ENCODE results near the gene ZNF3. TPM values are rescaled to one million over a fixed set of nuclear protein-coding genes. Genes with fewer than 3 reads are reported as not detected.

The ZNF3 gene
- total RNA-seq, 6 donors from 2014 or later: 18.4 to 50.3 (median 22.8) TPM

DNA sequence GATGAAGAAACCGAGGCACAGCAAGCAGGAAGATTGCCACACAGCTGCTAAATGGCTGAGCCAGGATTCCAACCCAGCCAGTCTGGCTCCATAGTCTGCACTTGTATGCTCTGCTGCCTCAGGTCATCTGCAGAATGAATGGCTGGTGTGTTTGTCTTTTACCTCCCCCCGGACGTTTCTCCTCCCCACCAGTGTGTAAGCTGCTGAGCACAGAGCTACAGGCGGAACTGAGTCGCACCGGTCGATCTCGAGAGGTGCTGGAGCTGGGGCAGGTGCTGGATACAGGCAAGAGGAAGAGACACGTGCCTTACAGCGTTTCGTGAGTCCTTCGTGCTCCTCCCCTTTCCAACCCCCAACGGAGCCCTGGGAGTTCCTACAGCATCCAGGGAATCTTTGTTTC, 40.5 kb upstream of the ZNF3 start:
- H3K27ac ChIP-seq: no peak overlapping the region
- no peak for DNase-seq
- no peaks in the 10 kb centered on the region for H3K27me3 ChIP-seq
- H3K36me3 ChIP-seq: peaks cover 0 to 6% (median 0%) of the 10 kb centered on the region in 4 donors
- WGBS, 2 donors: 73 to 83% methylated on average over 13 of the region's 13 CpGs
- ATAC-seq (ENCODE audit: low FRiP score in 2 of 2): no peak
- TF ChIP-seq, protein P1, sequence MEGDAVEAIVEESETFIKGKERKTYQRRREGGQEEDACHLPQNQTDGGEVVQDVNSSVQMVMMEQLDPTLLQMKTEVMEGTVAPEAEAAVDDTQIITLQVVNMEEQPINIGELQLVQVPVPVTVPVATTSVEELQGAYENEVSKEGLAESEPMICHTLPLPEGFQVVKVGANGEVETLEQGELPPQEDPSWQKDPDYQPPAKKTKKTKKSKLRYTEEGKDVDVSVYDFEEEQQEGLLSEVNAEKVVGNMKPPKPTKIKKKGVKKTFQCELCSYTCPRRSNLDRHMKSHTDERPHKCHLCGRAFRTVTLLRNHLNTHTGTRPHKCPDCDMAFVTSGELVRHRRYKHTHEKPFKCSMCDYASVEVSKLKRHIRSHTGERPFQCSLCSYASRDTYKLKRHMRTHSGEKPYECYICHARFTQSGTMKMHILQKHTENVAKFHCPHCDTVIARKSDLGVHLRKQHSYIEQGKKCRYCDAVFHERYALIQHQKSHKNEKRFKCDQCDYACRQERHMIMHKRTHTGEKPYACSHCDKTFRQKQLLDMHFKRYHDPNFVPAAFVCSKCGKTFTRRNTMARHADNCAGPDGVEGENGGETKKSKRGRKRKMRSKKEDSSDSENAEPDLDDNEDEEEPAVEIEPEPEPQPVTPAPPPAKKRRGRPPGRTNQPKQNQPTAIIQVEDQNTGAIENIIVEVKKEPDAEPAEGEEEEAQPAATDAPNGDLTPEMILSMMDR (IDR thresholded peaks at IDR 0.05): no peak
- TF ChIP-seq POLR2A (IDR thresholded peaks at IDR 0.05) (no peak), EP300 (IDR thresholded peaks at IDR 0.05) (no peak), POLR2AphosphoS5 (IDR thresholded peaks at IDR 0.05) (no peak)
- H3K4me1 ChIP-seq: peaks cover 23 to 44% (median 26%) of the 10 kb centered on the region in 4 donors
- no peak overlapping the region for H3K4me3 ChIP-seq
- no peaks in the 10 kb centered on the region for H3K9me3 ChIP-seq

DNA sequence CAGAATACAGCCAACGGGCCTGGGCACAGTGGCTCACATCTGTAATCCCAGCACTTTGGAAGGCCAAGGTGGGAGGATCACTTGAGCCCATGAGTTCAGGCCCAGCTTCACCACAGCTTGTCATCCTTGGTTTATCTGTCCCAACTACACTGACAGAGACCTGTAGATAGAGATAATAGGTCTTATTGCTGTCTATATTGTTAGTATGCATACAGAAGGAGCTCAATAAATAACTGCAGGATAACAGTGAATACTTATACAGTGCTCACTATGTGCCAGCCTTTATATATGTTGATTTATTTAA, 39.2 kb upstream of the ZNF3 start:
- Histone ChIP-seq H3K4me1 (peaks cover 17 to 37% (median 19%) of the 10 kb centered on the region in 4 donors), H3K4me3 (peak overlapping the region in 1 of 4 donors; percentile 91), H3K27ac (peak overlapping the region; percentile 79 to 89 (median 86)), H3K36me3 (peaks cover 0 to 6% (median 0%) of the 10 kb centered on the region in 4 donors), H3K27me3 (no peaks in the 10 kb centered on the region), H3K9me3 (no peaks in the 10 kb centered on the region)
- TF ChIP-seq, protein P1 (IDR thresholded peaks at IDR 0.05): no peak
- TF ChIP-seq POLR2A (IDR thresholded peaks at IDR 0.05) (no peak), POLR2AphosphoS5 (IDR thresholded peaks at IDR 0.05) (no peak)
- no peak for ATAC-seq (ENCODE audit: low FRiP score in 2 of 2)
- DNase-seq: no peak
- 12 to 36% methylated on average over 1 of the region's 1 CpG for WGBS, 2 donors

DNA sequence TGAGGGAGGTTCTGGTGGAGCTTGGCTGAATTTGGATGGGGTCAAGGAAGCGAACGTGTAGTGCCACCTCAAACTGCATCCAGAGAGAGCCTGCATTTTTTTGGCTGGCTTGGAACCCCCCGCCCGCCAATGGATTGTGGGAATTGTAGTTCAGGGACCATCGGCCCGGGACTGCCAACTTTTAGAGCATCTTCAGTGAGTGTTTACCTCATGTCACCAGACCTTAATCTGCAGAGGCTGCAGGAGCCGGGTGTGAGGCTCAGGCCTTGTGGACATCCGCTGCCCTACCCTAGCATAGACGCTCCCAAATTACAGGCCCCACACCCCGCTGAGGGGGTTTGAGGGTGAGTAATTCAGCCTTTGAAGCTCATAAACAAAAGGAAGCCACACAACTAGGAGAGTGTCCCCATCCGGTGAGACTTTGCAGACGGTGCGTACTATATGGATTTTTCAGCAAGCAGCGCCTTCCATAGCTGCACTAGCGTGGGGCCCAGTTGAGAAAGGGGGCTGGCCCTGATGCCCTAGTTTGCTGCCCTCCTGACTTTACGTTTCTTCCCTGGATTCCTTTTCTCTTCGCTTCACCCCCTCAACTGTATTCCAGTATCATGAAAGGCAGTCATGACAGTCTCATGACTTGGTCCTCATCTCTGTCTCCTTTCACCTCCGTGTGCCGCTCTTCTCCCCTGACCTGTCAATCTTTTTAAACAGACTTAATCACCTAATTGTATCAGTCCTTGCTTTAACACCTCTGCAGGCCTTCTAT, 38.6 kb upstream of the ZNF3 start:
- peak in 1 of 2 donors; percentile 41 for DNase-seq
- peak; percentile 67 to 84 for ATAC-seq (ENCODE audit: low FRiP score in 2 of 2)
- TF ChIP-seq, protein P1 (IDR thresholded peaks at IDR 0.05): no peak
- TF ChIP-seq POLR2A (IDR thresholded peaks at IDR 0.05) (no peak), POLR2AphosphoS5 (IDR thresholded peaks at IDR 0.05) (no peak), EP300 (IDR thresholded peaks at IDR 0.05) (no peak)
- Histone ChIP-seq H3K36me3 (peaks cover 0 to 6% (median 0%) of the 10 kb centered on the region in 4 donors), H3K27ac (peak overlapping the region; percentile 79 to 89 (median 86)), H3K4me1 (peaks cover 16 to 31% (median 17%) of the 10 kb centered on the region in 4 donors), H3K4me3 (peak overlapping the region; percentile 42 to 91 (median 68)), H3K9me3 (no peaks in the 10 kb centered on the region), H3K27me3 (no peaks in the 10 kb centered on the region)
- WGBS, 2 donors: 25 to 44% methylated on average over 11 to 19 of the region's 19 CpGs

DNA sequence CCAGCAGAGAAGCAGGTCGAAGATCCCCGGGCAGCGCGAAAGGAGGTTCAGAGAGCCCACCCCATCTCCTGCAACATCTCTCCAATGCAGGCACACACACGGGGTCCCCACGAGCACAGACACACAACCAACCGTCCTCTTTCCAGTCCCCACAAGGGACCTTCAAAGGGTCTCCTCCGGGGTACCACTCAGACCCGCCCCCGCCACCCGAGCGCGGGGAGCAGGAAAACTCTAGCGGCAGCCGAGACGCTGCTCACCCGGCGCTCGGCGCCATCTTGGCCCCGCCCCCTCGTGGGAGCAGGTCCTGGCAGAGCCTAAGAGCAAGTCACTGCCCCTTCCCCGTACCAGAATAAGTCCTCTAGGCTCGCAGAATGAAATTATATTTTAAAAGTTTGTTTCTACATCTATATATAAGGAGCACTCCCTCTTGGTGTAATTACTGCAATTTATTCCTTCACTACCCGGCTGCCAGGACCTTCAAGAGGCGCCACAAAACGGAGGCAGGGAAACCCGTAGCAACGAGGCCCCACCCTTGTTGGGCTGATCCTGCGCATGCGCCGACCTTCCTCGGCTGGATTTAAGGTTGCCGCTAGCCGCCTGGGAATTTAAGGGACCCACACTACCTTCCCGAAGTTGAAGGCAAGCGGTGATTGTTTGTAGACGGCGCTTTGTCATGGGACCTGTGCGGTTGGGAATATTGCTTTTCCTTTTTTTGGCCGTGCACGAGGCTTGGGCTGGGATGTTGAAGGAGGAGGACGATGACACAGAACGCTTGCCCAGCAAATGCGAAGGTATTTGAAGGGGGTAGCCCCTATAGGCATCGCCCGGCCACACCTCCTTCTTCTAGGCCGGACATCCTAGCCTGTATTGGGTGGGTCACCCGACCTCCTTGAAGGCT, 37.8 kb upstream of the ZNF3 start, which contains the start of the genes CNPY4 and TAF6:
CNPY4 (plus strand) TSS at position 563 of the 898 bp plus-strand sequence; CDS start at position 674, 111 bp downstream.
TAF6 (minus strand) TSS at position 287 of the 898 bp plus-strand sequence. CDS start 5,149 bp downstream, outside the sequence.
- WGBS, 2 donors: 0 to 1% methylated on average over 35 to 47 of the region's 49 CpGs
- peak within 1 kb of the TSS; percentile 54 to 96 (median 87) for H3K4me3 ChIP-seq
- ATAC-seq (ENCODE audit: low FRiP score in 2 of 2): peak; percentile 95 to 97
- H3K9me3 ChIP-seq: no peaks in the 10 kb centered on the region
- H3K36me3 ChIP-seq: peaks cover 0 to 6% (median under 1%) of the 10 kb centered on the region in 4 donors
- H3K4me1 ChIP-seq: peaks cover 16 to 26% (median 17%) of the 10 kb centered on the region in 4 donors
- TF ChIP-seq POLR2AphosphoS5 (IDR thresholded peaks at IDR 0.05) (peak; percentile 21 to 62), EP300 (IDR thresholded peaks at IDR 0.05) (no peak), POLR2A (IDR thresholded peaks at IDR 0.05) (peak in 2 of 4 donors; percentile 39 to 80)
- H3K27ac ChIP-seq: peak within 1 kb of the TSS; percentile 79 to 89 (median 86)
- no peaks in the 10 kb centered on the region for H3K27me3 ChIP-seq
- DNase-seq: peak; percentile 96
